Fibroblast of pulmonary artery (primary cell): ENCODE measurements around the gene CNKSR1.

Experiments used
- DNase-seq: peaks from one replicate; pipeline ENCODE4 v3.0.0-alpha.2; 2010; ENCODE audit warnings: low read depth
- H3K4me3 ChIP-seq: replicated peaks from 2 replicates; pipeline ENCODE4 v1.5.1; 2011; ENCODE audit warnings: low read depth, mild to moderate bottlenecking, control low read depth, low read length, moderate library complexity
- TF ChIP-seq, protein P1 (sequence below): IDR thresholded peaks from 2 replicates; pipeline ENCODE4 v1.5.1; 2011; ENCODE audit warnings: mild to moderate bottlenecking, control low read depth, low read length, inconsistent platforms; ENCODE audit errors: missing control alignments

CNKSR1 gene

DNA sequence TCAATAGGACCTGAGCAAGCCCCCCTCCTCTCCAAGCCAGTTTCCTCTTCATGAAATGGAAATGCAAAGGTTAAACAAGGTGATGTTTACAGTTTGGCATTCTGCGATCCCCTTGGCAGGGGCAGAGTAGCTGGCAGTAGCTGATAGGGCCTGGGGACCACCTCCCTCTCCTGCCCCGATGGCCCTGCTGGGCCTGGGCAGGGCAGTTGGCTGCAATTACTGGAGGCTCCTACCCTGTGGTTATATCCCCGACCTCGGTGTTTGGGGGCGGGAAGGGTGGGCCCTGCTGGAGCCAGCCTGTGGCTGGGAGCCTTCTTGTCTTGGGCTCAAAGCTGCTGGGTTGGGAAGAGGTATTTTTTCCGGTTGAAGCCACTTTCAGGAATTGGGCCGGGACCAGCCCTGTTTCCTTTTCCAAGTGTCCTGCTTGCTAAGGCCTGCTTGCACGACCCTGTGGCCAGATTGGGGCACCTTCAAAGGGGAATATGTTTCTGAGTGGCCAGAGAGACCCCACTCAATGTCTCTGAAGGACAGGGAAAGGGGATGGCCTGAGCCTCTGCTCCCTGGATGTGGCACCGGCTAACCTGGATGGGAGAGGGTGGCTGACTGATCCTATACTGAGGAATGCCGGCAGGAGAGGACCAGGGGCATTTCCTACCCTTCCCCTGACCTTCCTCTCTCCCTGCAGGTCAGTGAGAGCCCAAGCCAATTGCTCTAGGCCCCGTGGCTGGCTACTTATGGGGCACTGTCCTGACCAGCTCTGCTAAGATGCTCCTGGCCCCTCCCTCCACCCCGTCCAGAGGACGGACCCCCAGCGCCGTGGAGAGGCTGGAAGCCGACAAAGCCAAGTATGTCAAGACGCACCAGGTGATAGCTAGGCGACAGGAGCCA is 16.5 kb upstream of the CNKSR1 start:
- DNase-seq, result no peak
- no peak overlapping the region for H3K4me3 ChIP-seq
- TF ChIP-seq, protein P1, sequence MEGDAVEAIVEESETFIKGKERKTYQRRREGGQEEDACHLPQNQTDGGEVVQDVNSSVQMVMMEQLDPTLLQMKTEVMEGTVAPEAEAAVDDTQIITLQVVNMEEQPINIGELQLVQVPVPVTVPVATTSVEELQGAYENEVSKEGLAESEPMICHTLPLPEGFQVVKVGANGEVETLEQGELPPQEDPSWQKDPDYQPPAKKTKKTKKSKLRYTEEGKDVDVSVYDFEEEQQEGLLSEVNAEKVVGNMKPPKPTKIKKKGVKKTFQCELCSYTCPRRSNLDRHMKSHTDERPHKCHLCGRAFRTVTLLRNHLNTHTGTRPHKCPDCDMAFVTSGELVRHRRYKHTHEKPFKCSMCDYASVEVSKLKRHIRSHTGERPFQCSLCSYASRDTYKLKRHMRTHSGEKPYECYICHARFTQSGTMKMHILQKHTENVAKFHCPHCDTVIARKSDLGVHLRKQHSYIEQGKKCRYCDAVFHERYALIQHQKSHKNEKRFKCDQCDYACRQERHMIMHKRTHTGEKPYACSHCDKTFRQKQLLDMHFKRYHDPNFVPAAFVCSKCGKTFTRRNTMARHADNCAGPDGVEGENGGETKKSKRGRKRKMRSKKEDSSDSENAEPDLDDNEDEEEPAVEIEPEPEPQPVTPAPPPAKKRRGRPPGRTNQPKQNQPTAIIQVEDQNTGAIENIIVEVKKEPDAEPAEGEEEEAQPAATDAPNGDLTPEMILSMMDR, result no peak

DNA sequence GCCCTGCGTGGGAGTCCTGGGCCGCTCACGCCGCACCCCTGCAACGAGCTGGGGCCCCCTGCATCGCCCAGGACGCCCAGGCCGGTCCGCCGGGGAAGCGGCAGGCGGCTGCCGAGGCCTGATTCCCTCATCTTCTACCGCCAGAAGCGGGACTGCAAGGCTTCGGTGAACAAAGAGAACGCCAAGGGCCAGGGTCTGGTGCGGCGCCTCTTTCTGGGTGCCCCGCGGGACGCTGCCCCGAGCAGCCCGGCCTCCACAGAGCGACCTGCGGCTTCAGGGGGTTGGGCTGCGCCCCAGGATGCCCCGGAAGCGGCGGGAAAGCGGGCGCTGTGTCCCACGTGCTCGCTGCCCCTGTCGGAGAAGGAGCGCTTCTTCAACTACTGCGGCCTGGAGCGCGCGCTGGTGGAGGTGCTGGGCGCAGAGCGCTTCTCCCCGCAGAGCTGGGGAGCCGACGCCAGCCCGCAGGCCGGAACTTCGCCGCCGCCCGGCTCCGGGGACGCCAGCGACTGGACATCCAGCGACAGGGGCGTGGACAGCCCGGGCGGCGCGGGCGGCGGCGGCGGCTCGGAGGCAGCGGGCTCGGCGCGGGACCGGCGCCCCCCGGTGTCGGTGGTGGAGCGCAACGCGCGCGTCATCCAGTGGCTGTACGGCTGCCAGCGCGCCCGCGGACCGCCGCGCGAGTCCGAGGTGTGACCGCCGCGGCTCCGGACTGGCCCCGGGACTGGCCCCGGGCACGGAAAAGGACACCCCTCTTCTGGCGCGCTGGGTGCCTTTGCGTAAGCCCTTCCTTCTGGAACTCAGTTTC is 15.7 kb upstream of the CNKSR1 start:
- peak overlapping the region; percentile 36 for H3K4me3 ChIP-seq
- TF ChIP-seq, protein P1, result peak; percentile 2
- peak; percentile 45 for DNase-seq

DNA sequence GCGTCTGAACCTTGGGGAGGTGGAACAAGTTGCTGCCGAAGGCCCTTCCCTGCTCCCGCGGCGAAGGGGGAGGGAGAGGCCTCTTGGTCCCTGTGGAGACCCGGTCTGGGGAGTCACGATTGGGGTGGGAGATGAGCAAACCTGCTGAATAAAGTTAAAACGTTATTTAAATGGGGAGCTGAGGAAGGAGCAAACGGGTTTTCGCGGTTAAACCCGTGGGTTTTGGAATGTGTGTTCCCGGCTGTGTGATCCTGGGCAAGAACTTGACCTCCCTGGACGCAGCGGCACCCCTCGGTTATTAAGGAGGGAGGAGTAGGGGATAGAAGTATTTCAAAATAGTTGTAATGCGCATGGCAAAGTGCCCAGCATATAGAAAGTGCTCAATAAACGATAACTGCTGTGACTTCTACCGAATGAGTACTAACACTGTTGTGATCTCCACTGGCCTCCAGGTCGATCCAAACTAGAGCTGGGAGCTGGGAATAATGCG is 15.0 kb upstream of the CNKSR1 start:
- H3K4me3 ChIP-seq, result peak overlapping the region; percentile 35
- DNase-seq, result no peak
- TF ChIP-seq, protein P1, result no peak

DNA sequence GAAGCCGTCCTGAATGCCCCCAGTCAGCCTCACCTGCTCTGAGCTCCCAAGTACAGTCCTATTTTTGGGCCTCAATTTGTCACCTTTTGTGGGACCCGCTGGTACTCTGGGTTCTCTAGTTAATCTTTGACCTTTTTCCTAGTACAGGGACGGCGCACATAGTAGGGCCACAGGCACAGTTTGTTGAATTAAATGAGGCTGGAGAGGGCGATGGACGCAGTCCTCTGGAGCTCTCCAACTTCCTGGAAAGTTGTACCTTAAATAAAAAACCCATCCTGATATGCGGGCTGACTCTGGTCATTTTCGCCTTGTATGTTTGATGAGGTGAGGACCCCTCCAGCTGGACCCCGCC is 13.6 kb upstream of the CNKSR1 start:
- H3K4me3 ChIP-seq, result no peak overlapping the region
- no peak for DNase-seq
- TF ChIP-seq, protein P1, result no peak

DNA sequence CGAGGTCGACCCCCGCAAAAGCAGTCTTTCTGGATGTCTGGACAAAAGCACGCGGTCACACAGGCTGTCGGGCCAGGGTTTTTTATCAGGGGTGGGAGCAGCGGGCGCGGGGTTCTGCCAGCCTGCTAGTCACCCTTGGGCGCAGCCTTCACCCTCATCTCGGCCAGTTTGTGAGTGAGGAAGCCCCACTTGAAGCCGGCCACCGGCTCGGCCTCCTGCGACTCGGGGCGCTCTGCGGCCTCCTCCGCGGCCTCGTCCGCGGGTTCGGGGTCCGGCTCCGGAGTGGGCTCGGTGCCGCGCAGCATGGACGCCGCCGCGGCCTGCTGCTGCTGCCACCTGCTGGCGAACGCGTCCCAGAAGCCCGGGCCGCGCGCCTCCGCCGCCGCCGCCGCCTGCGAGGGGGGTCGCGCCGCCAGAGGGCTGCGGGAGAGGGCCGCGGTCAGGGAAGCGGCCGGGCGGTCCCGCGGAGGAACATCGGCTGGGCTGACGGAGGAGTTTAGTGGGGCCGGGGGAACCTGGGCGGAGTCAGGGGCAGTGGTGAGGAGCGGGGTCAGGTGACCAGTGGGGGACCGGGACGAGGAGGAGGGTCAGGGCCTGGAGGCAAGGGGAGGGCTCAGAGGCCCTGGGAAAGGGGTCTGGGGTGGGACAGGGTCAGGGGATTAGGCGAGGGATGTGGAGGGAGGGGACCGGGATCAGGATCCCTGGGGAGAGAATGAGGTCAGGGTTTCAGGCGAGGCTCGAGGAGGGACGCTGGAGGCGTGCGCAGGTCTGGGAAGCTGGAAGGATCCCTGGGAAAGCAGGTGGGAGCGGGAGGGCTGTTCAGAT is 13.0 kb upstream of the CNKSR1 start:
- TF ChIP-seq, protein P1, result no peak
- DNase-seq, result peak; percentile 33
- H3K4me3 ChIP-seq, result peak overlapping the region; percentile 36
